Stimulated activated CD8-positive, alpha-beta memory T cell treated with anti-CD3 and anti-CD28 coated beads, Interleukin-15, amount 100 ng/mL, for 24 hours (primary cell): ENCODE data around the gene CCDC59.

Experiments
- DNase-seq: peaks from one replicate; pipeline ENCODE4 v3.0.0-alpha.2; 2020; ENCODE audit warnings: low read depth

The CCDC59 gene

GRCh38 chr12:82314406-82314892 is 43.7 kb downstream of the CCDC59 start:
- no peak for DNase-seq
